Measurements from ENCODE around the gene ETS1.

ETS1 gene

DNA sequence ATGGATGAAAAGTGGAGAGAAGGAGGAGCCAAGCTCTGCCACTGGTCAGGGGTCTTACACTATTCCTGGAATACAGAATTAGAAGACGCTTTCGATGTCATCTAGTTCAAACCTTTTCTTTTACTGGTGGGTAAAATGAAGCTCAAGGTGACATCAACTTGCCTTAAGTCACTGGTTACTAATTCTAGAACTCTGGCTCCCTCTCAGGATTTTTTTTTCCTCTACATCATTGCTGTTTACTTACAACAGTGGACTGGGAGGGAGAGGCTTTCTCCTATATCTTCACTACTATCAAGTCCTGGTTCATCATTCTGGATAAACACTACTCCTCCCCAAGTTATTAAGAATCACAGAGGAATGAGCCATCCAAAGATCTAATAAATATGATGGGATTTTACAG, 82.9 kb downstream of the ETS1 start:
- Histone ChIP-seq H3K27me3 (ENCODE audit: insufficient read depth, low read length) (no peaks in the 10 kb centered on the region), H3K27ac (ENCODE audit: low read depth, low read length) (no peak overlapping the region), H3K4me3 (ENCODE audit: low read length) (no peak overlapping the region), H3K9ac (ENCODE audit: low read depth, low read length) (no peak overlapping the region), H3K9me3 (ENCODE audit: insufficient read depth, low read depth, low read length) (peaks cover 7% of the 10 kb centered on the region), H3K4me1 (ENCODE audit: insufficient read depth, low read length) (peaks cover 16% of the 10 kb centered on the region; the same call in 1 of the 2 replicates), H3K36me3 (ENCODE audit: insufficient read depth, low read length) (no peaks in the 10 kb centered on the region)
- 100% methylated on average over 2 of the region's 2 CpGs for WGBS

DNA sequence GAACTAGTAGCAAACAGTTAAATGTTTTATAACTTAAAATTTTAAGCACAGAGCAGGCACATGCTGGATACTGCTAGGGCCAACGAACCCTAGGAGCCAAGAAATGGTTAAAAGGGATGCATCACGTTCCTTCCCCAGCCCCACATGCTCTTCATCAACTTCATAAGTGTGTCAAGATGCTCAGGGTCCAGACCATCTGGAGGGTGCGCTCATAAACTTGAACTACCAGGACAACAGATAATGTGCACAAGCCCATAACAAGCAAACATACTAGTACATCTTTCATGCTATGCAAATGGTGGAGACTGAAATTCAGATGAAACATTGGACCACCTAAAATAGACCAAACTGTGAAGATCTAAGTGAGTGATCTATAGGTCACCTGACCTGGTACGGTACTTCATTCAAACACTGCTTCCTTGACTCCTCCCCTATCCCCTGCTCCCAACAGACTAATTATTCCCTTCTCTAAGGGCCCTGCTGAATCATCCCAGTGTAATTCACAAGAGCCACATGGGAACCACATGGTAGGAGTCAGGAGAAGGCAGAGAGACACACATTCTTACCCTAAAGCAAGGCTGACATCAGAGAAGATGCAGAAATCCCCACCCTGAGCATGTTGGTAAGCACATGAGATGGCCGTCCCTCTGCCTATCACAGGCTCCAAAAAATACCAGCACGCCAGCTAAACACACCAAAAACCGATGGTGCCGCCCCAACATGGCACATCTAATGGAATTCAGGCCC, 83.9 kb downstream of the ETS1 start:
- peaks cover 16% of the 10 kb centered on the region; the same call in 1 of the 2 replicates for H3K4me1 ChIP-seq (ENCODE audit: insufficient read depth, low read length)
- peaks cover 7% of the 10 kb centered on the region for H3K9me3 ChIP-seq (ENCODE audit: insufficient read depth, low read depth, low read length)
- no peaks in the 10 kb centered on the region for H3K27me3 ChIP-seq (ENCODE audit: insufficient read depth, low read length)
- no peak overlapping the region for H3K27ac ChIP-seq (ENCODE audit: low read depth, low read length)
- H3K4me3 ChIP-seq (ENCODE audit: low read length), result no peak overlapping the region
- no peak overlapping the region for H3K9ac ChIP-seq (ENCODE audit: low read depth, low read length)
- H3K36me3 ChIP-seq (ENCODE audit: insufficient read depth, low read length), result no peaks in the 10 kb centered on the region
- WGBS, result 95% methylated on average over 8 of the region's 8 CpGs

DNA sequence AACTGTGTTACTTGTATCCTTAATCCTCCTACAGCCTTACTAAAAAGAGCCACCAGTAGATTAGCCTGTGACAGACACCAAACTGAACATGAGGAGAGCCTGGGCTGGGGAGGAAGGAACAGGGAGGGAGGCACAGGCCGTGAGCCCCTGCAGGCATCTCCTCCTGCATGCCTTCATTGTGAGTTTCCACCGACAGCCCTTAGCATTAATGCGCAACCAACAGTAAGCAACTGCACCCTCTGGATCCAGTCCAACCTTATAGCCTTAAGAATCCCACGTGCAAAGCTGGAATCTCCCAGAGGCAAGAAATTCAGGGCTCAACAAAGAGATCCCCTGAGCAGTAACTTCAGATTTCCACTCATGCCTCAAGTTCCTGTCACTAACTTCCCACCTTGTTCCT, 84.6 kb downstream of the ETS1 start:
- Histone ChIP-seq H3K9me3 (ENCODE audit: insufficient read depth, low read depth, low read length) (peaks cover 7% of the 10 kb centered on the region), H3K36me3 (ENCODE audit: insufficient read depth, low read length) (no peaks in the 10 kb centered on the region), H3K4me3 (ENCODE audit: low read length) (no peak overlapping the region), H3K27me3 (ENCODE audit: insufficient read depth, low read length) (no peaks in the 10 kb centered on the region), H3K4me1 (ENCODE audit: insufficient read depth, low read length) (peaks cover 16% of the 10 kb centered on the region; the same call in 1 of the 2 replicates), H3K27ac (ENCODE audit: low read depth, low read length) (no peak overlapping the region), H3K9ac (ENCODE audit: low read depth, low read length) (no peak overlapping the region)
- WGBS, result 87% methylated on average over 4 of the region's 4 CpGs

DNA sequence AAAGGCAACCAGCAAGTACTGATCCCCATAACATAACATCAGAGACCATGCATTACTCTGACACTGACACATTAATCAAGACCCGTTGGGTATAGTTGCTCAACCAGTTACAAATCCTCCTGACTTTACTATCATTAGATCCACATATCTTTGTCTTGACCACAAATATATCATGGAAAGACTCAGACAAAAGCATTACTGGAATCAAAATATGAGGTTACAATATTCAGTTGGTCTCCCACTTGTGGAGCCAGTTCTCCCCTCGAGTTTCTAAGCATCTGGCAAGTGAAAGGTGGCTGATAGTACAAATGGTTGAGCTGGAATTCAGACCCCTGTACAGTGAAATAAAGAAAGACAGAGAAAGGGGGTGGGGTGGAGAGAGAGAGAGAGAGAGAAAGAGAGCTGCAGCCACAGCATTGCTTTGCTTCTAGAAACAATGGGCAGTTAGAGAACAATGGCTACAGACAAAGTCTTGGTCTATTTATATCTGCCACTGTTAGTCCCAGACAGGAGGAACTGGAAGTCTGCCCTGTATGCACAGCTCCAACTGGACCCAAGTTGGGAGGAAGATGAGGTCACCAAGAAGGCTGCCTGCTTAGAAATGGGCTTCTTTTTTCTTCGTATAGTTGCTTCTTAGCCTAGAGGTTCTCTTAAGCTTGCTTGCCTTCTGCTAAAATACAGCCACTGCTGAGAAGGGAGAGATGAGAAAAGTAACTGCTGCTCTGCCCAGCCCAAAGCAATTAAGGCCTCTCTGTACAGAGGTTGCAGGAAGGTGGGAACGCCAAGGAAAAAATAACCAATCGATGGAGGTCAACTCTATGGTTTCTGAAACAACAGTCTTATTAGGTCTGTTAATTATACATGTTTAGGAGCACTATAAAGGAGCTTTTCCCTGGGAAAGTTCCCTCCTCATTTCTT, 85.5 kb downstream of the ETS1 start:
- Histone ChIP-seq H3K27ac (ENCODE audit: low read depth, low read length) (no peak overlapping the region), H3K36me3 (ENCODE audit: insufficient read depth, low read length) (no peaks in the 10 kb centered on the region)

DNA sequence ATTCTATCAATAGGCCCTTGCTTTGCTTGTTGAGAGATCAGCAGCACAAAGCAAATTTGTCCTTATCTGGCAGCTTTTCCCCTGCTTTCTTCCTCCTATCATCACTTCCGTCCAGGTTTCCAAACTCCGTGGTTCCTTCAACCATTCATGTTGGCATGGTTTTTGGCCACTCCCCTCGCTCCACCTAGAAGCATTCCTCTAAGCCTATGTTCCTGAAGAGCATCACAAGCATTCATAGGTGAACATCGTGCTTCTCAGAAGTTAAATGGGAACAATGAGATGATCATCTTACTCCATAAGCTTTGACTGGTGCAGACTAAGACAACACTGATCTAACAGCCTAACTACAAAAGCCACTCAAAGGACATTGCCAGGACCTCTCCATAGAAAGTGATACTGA, 86.3 kb downstream of the ETS1 start:
- no peaks in the 10 kb centered on the region for H3K27me3 ChIP-seq (ENCODE audit: insufficient read depth, low read length)
- WGBS, result 95% methylated on average over 4 of the region's 4 CpGs
- no peak overlapping the region for H3K27ac ChIP-seq (ENCODE audit: low read depth, low read length)
- H3K9ac ChIP-seq (ENCODE audit: low read depth, low read length), result no peak overlapping the region
- H3K4me1 ChIP-seq (ENCODE audit: insufficient read depth, low read length), result peaks cover 22% of the 10 kb centered on the region; the same call in 1 of the 2 replicates
- H3K4me3 ChIP-seq (ENCODE audit: low read length), result no peak overlapping the region
- H3K9me3 ChIP-seq (ENCODE audit: insufficient read depth, low read depth, low read length), result peaks cover 7% of the 10 kb centered on the region
- H3K36me3 ChIP-seq (ENCODE audit: insufficient read depth, low read length), result no peaks in the 10 kb centered on the region

More for the DNA sequence above, 85.5 kb downstream of the ETS1 start:
- Histone ChIP-seq H3K27me3 (ENCODE audit: insufficient read depth, low read length) (no peaks in the 10 kb centered on the region), H3K9me3 (ENCODE audit: insufficient read depth, low read depth, low read length) (peaks cover 7% of the 10 kb centered on the region), H3K4me1 (ENCODE audit: insufficient read depth, low read length) (peaks cover 16% of the 10 kb centered on the region; the same call in 1 of the 2 replicates), H3K9ac (ENCODE audit: low read depth, low read length) (no peak overlapping the region), H3K4me3 (ENCODE audit: low read length) (no peak overlapping the region)
- WGBS, result 92% methylated on average over 5 of the region's 5 CpGs

DNA sequence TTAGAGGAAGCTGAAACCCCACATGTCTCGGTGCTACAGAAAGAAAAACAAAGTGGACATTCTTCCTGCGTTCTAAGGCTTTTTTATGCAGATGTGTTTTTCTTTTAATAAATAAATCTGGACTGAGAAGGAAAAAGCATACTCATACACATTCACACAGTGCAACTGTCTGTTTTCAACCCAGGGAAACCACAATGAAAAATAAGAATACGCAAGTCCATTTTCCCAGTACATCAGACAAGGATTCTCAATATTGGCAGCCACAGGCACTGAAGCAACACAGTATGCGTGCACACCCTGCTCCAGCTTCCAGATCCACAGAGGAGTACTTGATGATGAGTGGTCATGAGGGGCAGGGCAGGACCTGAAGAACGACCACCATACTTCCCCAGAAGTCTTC, 86.9 kb downstream of the ETS1 start:
- H3K4me1 ChIP-seq (ENCODE audit: insufficient read depth, low read length), result peaks cover 22% of the 10 kb centered on the region; the same call in 1 of the 2 replicates
- no peak overlapping the region for H3K9ac ChIP-seq (ENCODE audit: low read depth, low read length)
- no peak overlapping the region for H3K27ac ChIP-seq (ENCODE audit: low read depth, low read length)
- H3K4me3 ChIP-seq (ENCODE audit: low read length), result no peak overlapping the region
- H3K9me3 ChIP-seq (ENCODE audit: insufficient read depth, low read depth, low read length), result peaks cover 7% of the 10 kb centered on the region
- H3K27me3 ChIP-seq (ENCODE audit: insufficient read depth, low read length), result no peaks in the 10 kb centered on the region
- H3K36me3 ChIP-seq (ENCODE audit: insufficient read depth, low read length), result no peaks in the 10 kb centered on the region
- 97% methylated on average over 4 of the region's 5 CpGs for WGBS

DNA sequence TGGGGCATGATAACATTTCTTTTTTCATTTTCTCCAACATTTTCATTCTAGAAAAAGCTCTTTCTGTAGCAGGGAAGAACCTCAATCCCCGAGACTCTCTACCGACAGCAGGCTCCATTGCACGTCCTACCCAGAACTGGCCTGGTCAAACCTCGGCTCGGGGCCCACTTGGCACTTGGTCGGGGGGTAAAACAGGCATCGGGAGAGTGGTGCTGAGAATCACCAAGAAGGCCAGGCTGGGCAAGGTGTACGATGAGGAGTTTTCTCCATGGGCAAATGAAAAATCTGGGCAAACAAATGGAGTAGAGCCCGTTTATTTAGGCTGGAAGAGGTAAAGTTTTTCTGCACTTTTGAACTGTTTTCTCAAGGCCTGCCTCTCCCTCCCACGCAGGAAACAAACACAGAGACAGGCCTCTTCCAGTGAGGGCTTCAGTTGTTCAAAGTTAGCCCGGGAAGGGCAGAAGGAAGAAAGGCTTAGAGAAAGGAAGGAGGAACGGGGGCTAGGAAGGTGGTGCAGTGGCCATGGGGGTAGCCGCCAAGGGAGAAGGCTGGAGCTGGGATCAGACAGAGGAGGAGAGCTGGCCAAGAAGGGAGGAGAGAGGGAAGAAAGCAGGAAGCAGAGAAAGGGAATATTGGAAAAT, 87.6 kb downstream of the ETS1 start:
- H3K27me3 ChIP-seq (ENCODE audit: insufficient read depth, low read length), result no peaks in the 10 kb centered on the region

DNA sequence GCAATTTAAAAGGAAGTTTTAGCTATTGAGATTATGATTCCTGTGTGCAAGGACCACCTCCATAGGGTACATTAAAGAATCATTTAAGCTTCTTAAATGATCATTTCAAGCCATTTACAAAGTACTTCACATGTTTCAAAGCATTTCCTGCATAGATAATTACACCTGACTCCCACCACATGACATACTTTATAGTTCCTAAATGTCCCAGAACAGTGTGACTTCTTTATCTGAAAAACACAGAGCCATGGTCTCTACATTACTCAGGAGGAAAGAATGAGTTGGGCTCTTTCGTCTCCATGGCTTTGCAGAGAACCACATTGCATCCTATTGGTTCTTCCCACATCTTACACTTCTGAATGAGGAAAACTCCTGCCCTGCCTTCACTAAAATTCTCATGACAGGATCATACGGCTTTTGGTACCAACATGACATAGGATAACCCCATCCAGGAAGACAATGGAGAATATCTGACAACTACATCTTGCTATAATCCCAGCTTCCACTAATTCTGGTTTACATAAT, 88.6 kb downstream of the ETS1 start:
- no peak overlapping the region for H3K27ac ChIP-seq (ENCODE audit: low read depth, low read length)
- H3K4me1 ChIP-seq (ENCODE audit: insufficient read depth, low read length), result peaks cover 22% of the 10 kb centered on the region; the same call in 1 of the 2 replicates
- WGBS, result 92% methylated on average over 2 of the region's 2 CpGs
- H3K36me3 ChIP-seq (ENCODE audit: insufficient read depth, low read length), result no peaks in the 10 kb centered on the region
- no peak overlapping the region for H3K4me3 ChIP-seq (ENCODE audit: low read length)
- no peaks in the 10 kb centered on the region for H3K27me3 ChIP-seq (ENCODE audit: insufficient read depth, low read length)
- H3K9ac ChIP-seq (ENCODE audit: low read depth, low read length), result no peak overlapping the region
- peaks cover 7% of the 10 kb centered on the region for H3K9me3 ChIP-seq (ENCODE audit: insufficient read depth, low read depth, low read length)

More for the DNA sequence above, 87.6 kb downstream of the ETS1 start:
- no peak overlapping the region for H3K4me3 ChIP-seq (ENCODE audit: low read length)
- peaks cover 7% of the 10 kb centered on the region for H3K9me3 ChIP-seq (ENCODE audit: insufficient read depth, low read depth, low read length)
- no peaks in the 10 kb centered on the region for H3K36me3 ChIP-seq (ENCODE audit: insufficient read depth, low read length)
- H3K4me1 ChIP-seq (ENCODE audit: insufficient read depth, low read length), result peaks cover 22% of the 10 kb centered on the region; the same call in 1 of the 2 replicates
- 93% methylated on average over 13 of the region's 13 CpGs for WGBS
- no peak overlapping the region for H3K27ac ChIP-seq (ENCODE audit: low read depth, low read length)
- H3K9ac ChIP-seq (ENCODE audit: low read depth, low read length), result no peak overlapping the region

DNA sequence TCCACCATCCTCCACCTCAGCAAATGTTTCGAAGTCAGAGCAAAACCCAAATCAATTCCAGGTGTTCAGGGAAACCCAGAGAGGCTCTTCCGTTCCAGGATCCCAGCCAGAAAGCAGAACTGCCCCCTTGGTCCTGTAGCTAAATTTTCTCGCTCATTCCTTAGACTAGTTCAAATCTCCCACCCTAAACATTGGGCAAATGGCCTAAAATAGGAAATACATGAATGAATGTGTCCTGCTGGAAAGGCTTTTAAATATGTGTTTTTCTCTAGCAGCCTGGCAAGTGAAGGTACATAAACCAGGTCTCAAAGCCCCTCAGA, 89.6 kb downstream of the ETS1 start:
- Histone ChIP-seq H3K9me3 (ENCODE audit: insufficient read depth, low read depth, low read length) (peaks cover 7% of the 10 kb centered on the region), H3K27me3 (ENCODE audit: insufficient read depth, low read length) (no peaks in the 10 kb centered on the region), H3K4me1 (ENCODE audit: insufficient read depth, low read length) (peaks cover 22% of the 10 kb centered on the region; the same call in 1 of the 2 replicates), H3K36me3 (ENCODE audit: insufficient read depth, low read length) (no peaks in the 10 kb centered on the region), H3K27ac (ENCODE audit: low read depth, low read length) (no peak overlapping the region), H3K9ac (ENCODE audit: low read depth, low read length) (no peak overlapping the region), H3K4me3 (ENCODE audit: low read length) (no peak overlapping the region)
- WGBS, result 85% methylated on average over 3 of the region's 3 CpGs

DNA sequence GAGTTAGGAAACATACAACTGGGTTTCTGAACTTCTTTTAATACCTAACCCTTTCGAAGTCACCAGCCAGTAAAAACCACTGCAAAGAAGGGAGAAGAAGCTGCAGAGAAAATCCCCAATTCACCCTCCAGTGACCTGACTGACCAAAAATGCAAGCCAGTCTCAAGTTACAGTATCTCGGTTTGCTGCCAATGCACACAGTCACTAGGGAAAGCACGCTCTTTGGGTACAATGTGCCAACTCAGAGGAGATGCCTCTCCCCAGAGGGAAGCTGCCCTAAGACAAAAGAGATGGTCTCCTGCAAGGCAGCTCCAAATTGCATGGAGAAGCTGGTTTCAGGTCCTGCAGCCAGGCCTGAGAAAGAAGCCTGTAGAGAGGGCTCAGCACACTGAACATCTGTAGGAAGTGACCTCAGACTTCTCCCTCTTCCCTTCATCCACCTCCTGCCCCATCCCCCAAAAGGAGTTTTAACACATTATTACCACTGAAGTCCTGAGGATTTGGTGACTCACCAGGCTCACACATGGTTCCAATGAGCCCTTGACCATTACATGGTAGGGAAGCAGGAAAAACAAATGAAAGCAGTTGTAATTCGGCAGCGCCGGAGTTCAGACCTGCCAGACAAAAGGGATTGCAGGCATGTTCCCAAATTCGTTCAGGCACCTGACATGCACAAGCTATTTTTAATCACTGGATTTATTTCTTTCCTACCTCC, 90.1 kb downstream of the ETS1 start:
- Histone ChIP-seq H3K4me1 (ENCODE audit: insufficient read depth, low read length) (peaks cover 22% of the 10 kb centered on the region; the same call in 1 of the 2 replicates), H3K9me3 (ENCODE audit: insufficient read depth, low read depth, low read length) (peaks cover 7% of the 10 kb centered on the region), H3K9ac (ENCODE audit: low read depth, low read length) (no peak overlapping the region), H3K36me3 (ENCODE audit: insufficient read depth, low read length) (no peaks in the 10 kb centered on the region), H3K27me3 (ENCODE audit: insufficient read depth, low read length) (no peaks in the 10 kb centered on the region), H3K27ac (ENCODE audit: low read depth, low read length) (no peak overlapping the region; the same call in 1 of the 2 replicates), H3K4me3 (ENCODE audit: low read length) (no peak overlapping the region)
- 64% methylated on average over 7 of the region's 7 CpGs for WGBS
